ENCODE results near the gene WWOX. TPM values are rescaled to one million over a fixed set of nuclear protein-coding genes. Genes with fewer than 3 reads are reported as not detected.
A peak's percentile ranks its signal among the peaks of the same experiment; 100 is the strongest.

Gene WWOX
- total RNA-seq, 1 donor from 2014 or later, result 43.2 TPM

GRCh38 chr16:78484509-78485058 is 385.1 kb downstream of the WWOX start:
- no peaks in the 10 kb centered on the region for H3K9me3 Mint-ChIP-seq (ENCODE audit: low read depth)
- peaks cover 55% of the 10 kb centered on the region for H3K4me1 Mint-ChIP-seq (ENCODE audit: low read depth)
- TF ChIP-seq, protein P1, sequence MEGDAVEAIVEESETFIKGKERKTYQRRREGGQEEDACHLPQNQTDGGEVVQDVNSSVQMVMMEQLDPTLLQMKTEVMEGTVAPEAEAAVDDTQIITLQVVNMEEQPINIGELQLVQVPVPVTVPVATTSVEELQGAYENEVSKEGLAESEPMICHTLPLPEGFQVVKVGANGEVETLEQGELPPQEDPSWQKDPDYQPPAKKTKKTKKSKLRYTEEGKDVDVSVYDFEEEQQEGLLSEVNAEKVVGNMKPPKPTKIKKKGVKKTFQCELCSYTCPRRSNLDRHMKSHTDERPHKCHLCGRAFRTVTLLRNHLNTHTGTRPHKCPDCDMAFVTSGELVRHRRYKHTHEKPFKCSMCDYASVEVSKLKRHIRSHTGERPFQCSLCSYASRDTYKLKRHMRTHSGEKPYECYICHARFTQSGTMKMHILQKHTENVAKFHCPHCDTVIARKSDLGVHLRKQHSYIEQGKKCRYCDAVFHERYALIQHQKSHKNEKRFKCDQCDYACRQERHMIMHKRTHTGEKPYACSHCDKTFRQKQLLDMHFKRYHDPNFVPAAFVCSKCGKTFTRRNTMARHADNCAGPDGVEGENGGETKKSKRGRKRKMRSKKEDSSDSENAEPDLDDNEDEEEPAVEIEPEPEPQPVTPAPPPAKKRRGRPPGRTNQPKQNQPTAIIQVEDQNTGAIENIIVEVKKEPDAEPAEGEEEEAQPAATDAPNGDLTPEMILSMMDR (IDR thresholded peaks at IDR 0.05; ENCODE audit: unreplicated experiment), result no peak
- H3K4me3 Mint-ChIP-seq (ENCODE audit: low read depth), result peak overlapping the region; percentile 35
- peak overlapping the region; percentile 5 for H3K27ac Mint-ChIP-seq
- DNase-seq (ENCODE audit: low spot score, unreplicated experiment), result no peak
- peaks cover 1% of the 10 kb centered on the region for H3K36me3 Mint-ChIP-seq (ENCODE audit: insufficient read depth)
- H3K27me3 Mint-ChIP-seq, result no peaks in the 10 kb centered on the region

DNA sequence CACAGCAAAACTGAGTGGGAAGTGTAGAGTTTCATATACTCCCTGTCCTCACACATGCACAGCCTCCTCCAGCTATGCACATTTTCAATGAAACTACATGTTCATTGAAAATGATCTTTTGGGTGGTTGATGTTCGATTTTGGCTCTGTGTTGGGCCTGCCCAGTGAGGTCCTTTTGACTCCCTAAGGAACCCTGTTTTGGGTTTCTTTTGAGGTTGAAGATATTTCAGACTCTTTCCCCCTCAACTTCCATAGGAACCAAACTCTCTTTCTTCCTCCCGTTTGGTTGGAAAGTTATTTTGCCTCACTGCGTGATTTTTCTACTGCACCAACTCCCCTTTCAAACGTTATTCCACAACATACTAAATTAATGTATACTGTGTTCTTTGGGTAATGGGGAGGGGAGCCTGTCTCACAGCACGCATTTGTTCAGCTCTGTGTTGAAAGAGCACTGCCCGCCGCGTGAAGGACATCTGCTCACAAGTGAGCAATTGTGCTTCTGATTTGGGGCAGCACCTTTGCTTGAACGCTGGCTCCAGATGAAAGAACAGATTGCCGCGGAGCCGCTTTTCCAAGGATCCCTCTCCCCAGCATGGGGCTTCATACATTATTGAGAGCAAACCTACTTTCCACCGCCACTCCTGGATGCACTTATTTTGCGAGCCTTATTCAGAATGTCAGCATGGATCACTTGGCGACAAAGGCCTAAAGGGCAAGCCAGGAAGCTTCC is 385.9 kb downstream of the WWOX start:
- H3K27me3 Mint-ChIP-seq, result no peaks in the 10 kb centered on the region
- no peak overlapping the region for H3K4me3 Mint-ChIP-seq (ENCODE audit: low read depth)
- no peak for DNase-seq (ENCODE audit: low spot score, unreplicated experiment)
- no peak overlapping the region for H3K27ac Mint-ChIP-seq
- H3K9me3 Mint-ChIP-seq (ENCODE audit: low read depth), result no peaks in the 10 kb centered on the region
- H3K4me1 Mint-ChIP-seq (ENCODE audit: low read depth), result peaks cover 63% of the 10 kb centered on the region
- TF ChIP-seq, protein P1 (IDR thresholded peaks at IDR 0.05; ENCODE audit: unreplicated experiment), result no peak
- H3K36me3 Mint-ChIP-seq (ENCODE audit: insufficient read depth), result peaks cover 1% of the 10 kb centered on the region

DNA sequence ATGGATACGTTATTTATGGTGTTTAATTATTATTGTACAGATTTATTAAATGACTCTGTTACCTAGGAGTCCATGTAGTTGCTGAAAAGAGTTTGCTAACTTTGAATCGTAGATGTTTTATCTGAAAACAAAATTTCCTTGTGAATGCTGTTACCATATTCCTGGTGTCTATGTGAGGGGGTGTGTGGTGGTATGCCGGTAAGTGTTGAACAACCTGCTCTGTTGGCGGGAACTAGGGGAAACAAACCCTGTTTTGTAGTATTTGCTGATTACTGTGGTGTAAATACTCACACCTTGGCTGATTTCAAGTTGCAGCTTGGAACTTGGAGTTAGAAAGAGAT is 386.4 kb downstream of the WWOX start:
- Mint-ChIP-seq H3K27me3 (no peaks in the 10 kb centered on the region), H3K9me3 (ENCODE audit: low read depth) (no peaks in the 10 kb centered on the region), H3K36me3 (ENCODE audit: insufficient read depth) (peaks cover 1% of the 10 kb centered on the region), H3K27ac (no peak overlapping the region), H3K4me1 (ENCODE audit: low read depth) (peaks cover 60% of the 10 kb centered on the region), H3K4me3 (ENCODE audit: low read depth) (no peak overlapping the region)
- DNase-seq (ENCODE audit: low spot score, unreplicated experiment), result no peak
- TF ChIP-seq, protein P1 (IDR thresholded peaks at IDR 0.05; ENCODE audit: unreplicated experiment), result no peak

DNA sequence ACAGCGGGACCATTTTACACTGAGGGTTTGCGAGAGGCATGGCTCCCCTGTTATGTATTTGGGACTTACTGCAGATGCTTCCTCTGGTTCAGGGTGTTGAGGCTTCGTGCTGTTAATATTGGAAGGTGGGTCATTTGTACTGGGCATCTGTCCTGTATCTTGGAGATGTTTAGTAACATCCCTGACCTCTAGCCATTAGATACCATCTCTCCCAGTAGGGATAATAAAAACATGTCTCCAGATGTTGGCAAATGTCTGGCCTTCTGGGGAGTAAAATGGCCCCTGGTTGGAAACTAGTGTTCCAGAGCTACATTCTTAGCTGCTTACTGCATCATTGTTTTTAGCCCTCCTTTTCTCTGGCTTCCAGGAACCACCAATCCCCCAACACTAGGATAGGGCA is 388.0 kb downstream of the WWOX start:
- Mint-ChIP-seq H3K4me1 (ENCODE audit: low read depth) (peaks cover 52% of the 10 kb centered on the region), H3K27ac (no peak overlapping the region), H3K4me3 (ENCODE audit: low read depth) (no peak overlapping the region), H3K36me3 (ENCODE audit: insufficient read depth) (peaks cover 1% of the 10 kb centered on the region), H3K9me3 (ENCODE audit: low read depth) (no peaks in the 10 kb centered on the region), H3K27me3 (no peaks in the 10 kb centered on the region)
- no peak for DNase-seq (ENCODE audit: low spot score, unreplicated experiment)
- TF ChIP-seq, protein P1 (IDR thresholded peaks at IDR 0.05; ENCODE audit: unreplicated experiment), result no peak

GRCh38 chr16:78489072-78489471 is 389.6 kb downstream of the WWOX start:
- H3K4me1 Mint-ChIP-seq (ENCODE audit: low read depth), result peaks cover 36% of the 10 kb centered on the region
- H3K27me3 Mint-ChIP-seq, result no peaks in the 10 kb centered on the region
- H3K27ac Mint-ChIP-seq, result no peak overlapping the region
- TF ChIP-seq, protein P1 (IDR thresholded peaks at IDR 0.05; ENCODE audit: unreplicated experiment), result no peak
- H3K36me3 Mint-ChIP-seq (ENCODE audit: insufficient read depth), result peaks cover 1% of the 10 kb centered on the region
- no peak for DNase-seq (ENCODE audit: low spot score, unreplicated experiment)
- H3K4me3 Mint-ChIP-seq (ENCODE audit: low read depth), result no peak overlapping the region
- H3K9me3 Mint-ChIP-seq (ENCODE audit: low read depth), result no peaks in the 10 kb centered on the region
